GM18907 (cell line): ENCODE results near the gene ITGB1BP1.

Source experiments
- ATAC-seq: cut with Tn5 transposase; IDR thresholded peaks from one replicate; pipeline ENCODE4 v1.9.1; 2021; ENCODE audit warnings: mild to moderate bottlenecking, moderate library complexity; ENCODE audit not compliant: unreplicated experiment

ITGB1BP1 gene

DNA sequence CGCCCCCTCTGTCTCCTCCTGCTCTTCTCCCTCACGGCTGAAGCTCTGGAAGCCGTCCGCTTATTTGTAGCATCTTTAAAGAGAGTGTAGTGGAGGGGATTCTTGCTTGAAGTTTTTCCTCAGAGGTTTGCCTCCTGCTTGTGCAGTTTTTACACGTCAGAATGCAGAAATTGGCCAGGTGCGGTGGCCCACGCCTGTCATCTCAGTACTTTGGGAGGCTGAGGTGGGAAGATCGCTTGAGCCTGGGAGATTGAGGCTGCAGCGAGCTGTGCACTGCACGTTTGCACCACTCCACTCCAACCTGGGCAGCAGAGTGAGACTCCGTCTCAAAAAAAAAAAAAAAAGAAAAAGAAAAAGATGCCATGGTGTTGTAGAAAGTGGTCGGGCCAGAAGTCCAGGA lies 69.0 kb downstream of the ITGB1BP1 start:
- ATAC-seq, result no peak
